ENCODE results near the gene MTMR3.
"Not testable (repeated sequence)": the region's sequence is repeated elsewhere in the genome, so short reads cannot be mapped to it uniquely, and the experiment has no call there.

- not testable (repeated sequence) for TF ChIP-seq POLR2A (IDR thresholded peaks at IDR 0.05); CTCF (IDR thresholded peaks at IDR 0.05 in 4 of 5, conservative IDR thresholded peaks at IDR 0.05 in 1 of 5)
These were observed 23.9 kb upstream of the MTMR3 start for GRCh38 chr22:29859030-29859429.

Data from gastrocnemius medialis (tissue), 4 donors.